Stimulated activated CD4-positive, alpha-beta T cell treated with anti-CD3 and anti-CD28 coated beads, Interleukin-1b, Interleukin-23, amount 100 ng/mL, for 1 hour (primary cell): Measurements from ENCODE around the gene TMEM121.
"Not testable (repeated sequence)": the region's sequence is repeated elsewhere in the genome, so short reads cannot be mapped to it uniquely, and the experiment has no call there.

Experiments used
- DNase-seq, 2 donors: peaks; one replicate each; pipeline ENCODE4 v3.0.0-alpha.2; 2020; ENCODE audit warnings: low read depth in 2 of 2

TMEM121 gene

DNA sequence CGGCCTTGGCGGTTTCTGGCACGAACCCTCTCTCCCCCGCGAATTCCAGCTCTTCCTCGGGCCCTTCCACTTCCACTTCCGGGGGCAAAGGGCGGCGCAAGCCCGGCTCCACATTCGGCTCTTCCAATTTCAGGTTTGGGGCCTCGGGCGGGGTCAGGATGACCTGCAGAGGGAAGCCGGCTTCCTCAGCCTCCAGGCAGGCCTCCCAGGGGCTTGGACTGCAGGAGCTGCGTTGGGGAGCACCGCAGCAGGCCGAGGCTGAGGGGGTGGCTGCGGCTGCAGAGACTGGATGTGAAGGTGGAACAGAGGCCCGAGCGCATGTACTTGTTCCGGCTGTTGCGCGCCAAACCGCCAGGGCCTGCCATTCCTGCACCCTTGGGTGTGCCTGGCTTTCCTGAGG, 20.7 kb downstream of the TMEM121 start:
- not testable (repeated sequence) for DNase-seq

DNA sequence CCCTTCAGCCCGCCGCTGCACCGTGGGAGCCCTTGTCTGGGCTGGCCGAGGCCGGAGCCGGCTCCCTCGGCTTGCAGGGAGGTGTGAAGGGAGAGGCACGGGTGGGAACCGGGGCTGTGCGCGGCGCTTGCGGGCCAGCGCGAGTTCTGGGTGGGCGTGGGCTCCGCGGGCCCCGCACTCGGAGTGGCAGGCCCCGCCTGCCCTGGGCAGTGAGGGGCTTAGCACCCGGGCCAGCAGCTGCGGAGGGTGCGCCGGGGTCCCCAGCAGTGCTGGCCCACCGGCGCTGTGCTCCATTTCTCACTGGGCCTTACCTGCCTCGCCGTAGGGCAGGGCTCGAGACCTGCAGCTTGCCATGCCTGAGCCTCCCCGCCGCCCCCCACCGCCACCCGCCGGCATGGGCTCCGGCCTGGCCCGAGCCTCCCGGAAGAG, 21.4 kb downstream of the TMEM121 start:
- DNase-seq, result no peak

DNA sequence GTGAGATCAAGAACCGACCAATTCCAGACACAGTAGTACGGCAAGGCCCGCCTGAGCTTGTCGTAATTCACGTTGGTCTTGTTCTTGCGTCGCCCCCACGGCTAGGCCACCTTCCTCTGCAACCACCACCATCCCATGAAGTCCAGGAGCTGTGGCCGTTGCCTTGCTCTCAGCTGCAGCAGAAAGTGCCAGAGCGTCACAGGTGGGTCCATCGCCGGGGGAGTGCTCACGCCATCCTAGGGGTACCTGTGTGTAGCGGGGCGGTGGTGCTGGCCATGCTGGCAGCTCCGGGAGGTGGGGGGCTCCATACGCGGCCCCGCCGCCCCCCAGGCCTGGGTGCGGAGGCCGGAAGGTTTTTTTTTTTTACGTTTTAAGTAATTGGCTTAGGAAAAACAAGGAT, 23.1 kb downstream of the TMEM121 start:
- no peak for DNase-seq

DNA sequence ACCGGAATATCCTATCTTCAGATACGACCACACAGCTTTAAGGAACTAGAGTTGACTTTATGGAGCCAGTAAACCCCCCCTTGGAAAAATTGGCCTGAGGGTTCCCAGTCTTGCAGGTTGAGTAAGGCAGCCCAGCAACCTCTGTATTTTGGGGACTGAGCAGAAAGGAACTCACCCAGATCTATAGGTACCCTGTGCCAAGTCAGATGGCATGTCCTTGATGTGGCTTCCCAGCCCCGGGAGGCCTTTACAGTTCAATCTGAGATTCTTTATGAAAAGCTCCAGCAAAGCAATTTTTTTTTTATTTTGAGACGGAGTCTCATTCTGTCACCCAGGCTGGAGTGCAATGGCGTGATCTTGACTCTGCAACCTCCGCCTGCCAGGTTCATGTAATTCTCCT, 27.6 kb downstream of the TMEM121 start:
- DNase-seq, result no peak

DNA sequence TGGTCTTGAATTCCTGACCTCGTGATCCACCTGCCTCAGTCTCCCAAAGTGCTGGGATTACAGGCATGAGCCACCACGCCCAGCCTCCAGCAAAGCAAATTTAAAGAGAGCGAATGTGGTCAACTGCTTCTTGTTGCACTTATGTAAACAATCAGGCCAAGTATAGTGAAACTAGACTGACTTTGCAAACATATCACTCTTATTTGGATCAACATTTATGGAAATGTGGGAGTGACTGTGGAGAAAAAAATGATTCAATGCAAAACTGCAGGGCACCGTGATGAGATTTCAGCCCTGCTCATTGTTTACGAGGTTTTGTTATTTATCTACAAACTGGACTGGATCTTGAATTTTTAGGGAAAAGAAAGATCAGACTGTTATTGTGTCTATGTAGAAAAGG, 28.1 kb downstream of the TMEM121 start:
- DNase-seq, result no peak

DNA sequence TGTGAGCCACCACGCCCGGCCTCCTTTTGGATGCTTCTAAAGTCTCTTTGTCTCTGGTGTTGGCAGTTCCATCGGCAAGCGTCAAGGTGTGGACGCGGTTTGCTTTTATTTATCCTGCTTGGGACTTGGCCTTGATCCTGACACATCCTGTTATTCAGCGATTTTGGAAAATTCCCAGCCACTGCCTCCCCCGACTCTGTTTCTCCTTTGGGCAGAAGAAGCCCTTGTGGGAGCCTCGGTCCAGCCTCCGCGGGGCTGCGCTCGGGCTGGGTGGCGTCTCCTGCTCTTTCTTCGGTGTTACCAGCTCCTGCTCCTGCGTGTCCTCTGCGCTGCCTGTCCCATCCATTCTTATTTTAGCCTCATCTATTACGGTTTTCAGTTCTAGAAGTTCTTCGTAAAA, 31.3 kb downstream of the TMEM121 start:
- not testable (repeated sequence) for DNase-seq

DNA sequence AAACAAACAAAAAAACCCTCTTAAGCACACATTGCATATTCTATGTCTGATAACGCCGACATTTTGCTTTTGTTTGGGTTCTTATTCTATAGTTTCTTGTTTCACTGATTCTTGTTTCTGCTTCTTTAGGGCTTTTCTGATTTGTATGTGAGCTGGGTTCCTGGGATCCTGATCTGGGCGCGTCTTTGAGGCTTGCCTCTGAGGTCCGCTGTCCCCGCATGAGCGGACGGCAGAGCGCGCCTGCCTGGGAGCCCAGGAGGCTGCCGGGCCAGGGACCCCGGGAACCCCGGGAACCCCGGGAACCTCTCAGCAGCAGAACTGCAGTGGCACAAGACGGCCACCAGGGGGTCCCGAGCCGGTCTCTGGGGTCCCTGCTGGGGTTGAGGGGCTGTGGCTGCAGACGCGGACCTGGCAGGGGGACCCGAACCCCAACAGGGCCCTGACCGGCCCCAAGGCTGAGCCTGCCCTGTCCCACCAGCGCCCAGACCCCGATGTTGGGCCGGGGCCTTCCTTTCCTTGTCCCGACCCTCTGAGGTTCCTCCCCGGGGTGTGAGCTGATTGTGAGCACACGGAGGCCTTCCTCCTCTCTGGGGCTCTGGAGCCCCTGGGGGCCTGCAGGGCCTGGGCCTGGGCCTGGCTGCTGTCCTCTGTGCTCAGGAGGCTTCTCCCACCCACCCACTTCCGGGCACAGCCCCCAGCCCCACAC, 32.2 kb downstream of the TMEM121 start:
- not testable (repeated sequence) for DNase-seq

DNA sequence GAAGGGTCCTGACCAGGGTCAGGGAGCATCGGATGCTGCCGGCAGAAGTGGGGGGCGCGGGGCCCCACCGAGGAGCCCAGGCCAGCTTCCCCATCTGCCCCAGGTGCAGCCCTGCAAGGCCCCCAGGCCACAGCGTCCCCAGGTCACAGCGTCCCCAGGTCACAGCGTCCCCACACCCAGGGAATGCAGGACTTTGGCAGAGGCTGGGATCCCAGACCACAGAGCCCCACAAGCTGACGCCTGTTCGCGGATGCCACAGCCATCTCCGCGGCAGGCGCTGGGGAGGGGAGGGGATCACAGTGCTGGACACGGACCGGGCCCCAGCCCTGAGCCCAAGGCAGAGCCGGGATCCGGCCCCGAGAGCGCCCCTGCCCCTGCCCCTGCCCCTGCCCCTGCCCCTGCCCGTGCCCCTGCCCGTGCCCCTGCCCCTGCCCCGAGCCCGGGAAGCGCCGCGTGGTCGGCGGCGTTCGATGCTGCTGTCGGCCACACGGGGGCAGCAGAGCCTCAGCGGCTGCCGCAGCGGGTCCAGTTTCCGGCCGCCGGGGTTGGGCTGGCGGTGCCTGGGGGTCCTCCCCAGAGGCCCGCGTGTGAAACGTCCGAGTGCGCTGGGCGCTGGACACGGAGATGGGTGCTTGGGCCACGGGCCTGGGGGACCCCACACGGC, 33.1 kb downstream of the TMEM121 start:
- DNase-seq, result not testable (repeated sequence)

DNA sequence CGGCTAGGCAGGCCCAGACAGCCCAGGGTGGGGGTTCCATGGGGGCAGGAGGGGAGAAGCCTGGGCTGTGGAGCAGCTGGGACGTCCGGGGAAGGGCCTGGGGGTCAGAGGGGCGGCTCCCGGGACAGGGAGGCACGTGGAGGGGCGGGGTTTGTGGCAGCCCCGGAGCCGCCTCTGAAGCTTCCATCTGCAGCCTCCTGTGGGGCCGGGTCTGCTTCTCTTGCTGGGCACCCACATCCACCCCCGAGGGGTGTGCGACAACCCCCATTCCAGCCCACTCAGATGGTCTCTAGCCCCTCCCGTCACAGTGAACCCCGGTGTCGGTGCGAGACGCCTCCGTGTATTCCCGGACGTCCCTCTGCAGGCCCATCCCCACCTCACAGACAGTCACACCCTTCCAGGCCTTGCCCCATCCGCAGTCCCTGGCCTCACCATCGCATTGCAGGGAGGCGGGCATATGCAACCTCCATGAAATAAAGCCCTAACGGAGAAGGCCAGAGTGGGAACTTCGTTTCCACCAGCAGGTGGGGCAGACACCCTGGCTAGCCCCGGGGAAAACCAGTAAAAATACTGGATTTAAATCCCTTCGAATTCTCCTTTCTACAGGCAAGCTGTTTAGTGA, 33.8 kb downstream of the TMEM121 start:
- DNase-seq, result not testable (repeated sequence)

DNA sequence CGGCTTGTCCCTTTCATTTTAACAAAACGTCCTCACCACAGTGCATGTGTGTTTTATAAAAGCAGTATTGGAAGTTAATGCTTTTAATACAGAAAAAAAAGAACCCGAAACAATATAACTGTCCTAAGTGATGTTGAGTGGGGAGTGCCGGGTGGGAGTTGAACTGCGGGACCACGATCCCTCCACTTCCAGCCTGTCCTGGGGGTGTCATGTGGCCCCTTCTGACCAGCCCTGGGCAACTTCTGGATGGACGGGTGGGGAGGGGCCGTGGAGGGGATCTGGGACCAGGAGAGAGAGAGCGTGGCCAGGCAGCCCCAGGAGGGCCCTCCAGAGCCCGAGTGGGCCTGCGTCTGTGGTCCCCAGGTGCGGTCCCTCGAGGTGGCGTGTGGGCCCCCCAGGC, 35.0 kb downstream of the TMEM121 start:
- not testable (repeated sequence) for DNase-seq

DNA sequence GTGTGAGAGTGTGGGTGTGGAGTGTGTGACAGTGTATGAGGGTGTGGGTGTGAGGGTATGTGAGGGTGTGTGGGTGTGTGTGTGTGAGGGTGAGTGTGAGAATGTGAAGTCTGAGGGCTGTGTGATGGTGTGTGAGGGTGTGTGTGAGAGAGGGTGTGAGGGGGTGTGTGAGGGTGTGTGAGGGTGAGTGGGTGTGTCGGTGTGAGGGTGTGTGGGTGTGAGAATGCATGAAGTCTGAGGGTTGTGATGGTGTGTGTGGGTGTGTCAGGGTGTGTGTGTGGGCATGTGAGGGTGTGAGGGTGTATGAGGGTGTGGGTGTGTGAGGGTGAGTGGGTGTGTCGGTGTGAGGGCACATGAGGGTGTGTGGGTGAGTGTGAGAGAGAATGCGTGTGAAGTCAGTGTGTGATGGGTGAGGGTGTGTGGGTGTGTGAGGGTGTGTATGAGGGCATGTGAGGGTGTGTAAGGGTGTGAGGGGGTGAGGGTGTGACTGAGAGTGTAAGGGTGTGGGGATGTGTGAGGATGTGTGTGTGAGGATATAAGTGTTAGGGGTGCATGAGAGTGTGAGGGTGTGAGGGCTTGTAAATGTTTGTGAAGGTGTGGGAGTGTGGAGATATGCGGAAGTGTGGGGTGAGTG, 36.4 kb downstream of the TMEM121 start:
- DNase-seq, result no peak

DNA sequence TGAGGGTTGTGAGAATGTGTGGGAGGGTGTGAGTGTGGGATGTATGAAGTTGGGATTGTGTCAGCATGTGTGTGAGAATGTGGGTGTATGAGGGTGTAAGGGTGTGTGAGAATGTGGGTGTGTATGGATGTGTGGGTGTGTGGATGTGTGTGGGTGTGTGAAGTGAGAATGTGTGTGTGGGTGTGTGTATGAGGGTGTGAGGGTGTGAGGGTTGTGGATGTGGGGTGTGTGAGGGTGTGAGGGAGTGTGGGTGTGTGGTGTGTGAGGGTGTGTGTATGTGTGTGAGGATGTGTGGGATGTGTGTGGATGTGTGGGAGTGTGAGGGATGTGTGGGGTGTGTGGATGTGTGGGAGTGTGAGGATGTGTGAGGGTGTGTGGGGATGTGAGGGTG, 37.0 kb downstream of the TMEM121 start:
- no peak for DNase-seq

DNA sequence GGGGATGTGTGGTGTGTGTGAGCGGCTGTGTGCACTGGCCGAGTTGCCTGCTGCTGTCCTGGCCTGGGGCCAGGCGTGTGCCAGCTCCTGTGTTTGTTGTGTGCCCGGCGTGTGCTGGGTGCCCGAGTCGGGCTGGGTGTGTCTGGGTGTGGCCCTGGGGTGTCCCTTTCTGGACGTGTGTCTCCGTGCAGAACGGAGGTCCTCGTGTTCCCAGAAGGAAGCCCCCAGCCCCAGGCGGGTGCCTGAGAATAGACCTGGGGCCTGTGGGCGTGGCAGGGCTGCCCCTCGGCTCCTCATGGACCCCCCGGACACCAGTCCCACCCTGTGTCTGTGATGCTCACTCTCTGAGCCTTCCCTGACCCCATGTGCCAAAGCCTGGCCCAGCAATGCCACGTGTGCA, 38.2 kb downstream of the TMEM121 start:
- not testable (repeated sequence) for DNase-seq

DNA sequence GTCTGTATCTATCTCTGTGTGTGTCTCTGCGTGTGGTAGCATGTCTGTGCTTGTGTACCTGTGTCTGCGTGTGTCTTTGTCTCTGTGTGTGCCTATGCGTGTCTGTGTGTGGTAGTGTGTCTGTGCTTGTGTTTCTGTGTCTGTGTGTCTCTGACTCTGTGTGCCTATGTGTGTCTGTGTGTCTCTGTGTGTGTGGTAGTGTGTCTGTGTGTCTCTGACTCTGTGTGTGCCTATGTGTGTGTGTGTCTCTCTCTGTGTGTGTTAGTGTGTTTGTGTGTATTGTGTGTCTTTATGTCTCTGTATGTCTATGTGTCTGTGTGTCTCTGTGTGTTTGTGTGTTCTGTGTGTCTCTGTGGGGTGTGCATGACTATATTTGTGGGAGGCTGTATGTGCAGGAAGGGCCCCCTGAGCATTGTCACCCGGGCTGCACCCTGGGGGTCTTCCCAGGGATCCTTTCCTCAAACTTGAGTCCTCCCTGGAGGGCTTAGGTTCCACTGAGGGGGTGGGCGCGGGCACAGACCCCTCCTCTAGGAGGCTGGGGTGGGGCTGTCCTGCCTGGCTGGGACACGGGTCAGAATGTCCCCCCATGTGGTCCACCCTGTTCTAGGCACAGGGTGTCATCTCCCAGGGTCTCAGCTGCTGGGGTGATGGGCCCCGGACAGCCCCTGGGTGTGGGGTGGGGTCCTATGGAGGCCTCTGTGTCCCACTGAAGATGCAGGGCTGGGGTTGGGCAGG, 39.0 kb downstream of the TMEM121 start:
- not testable (repeated sequence) for DNase-seq

DNA sequence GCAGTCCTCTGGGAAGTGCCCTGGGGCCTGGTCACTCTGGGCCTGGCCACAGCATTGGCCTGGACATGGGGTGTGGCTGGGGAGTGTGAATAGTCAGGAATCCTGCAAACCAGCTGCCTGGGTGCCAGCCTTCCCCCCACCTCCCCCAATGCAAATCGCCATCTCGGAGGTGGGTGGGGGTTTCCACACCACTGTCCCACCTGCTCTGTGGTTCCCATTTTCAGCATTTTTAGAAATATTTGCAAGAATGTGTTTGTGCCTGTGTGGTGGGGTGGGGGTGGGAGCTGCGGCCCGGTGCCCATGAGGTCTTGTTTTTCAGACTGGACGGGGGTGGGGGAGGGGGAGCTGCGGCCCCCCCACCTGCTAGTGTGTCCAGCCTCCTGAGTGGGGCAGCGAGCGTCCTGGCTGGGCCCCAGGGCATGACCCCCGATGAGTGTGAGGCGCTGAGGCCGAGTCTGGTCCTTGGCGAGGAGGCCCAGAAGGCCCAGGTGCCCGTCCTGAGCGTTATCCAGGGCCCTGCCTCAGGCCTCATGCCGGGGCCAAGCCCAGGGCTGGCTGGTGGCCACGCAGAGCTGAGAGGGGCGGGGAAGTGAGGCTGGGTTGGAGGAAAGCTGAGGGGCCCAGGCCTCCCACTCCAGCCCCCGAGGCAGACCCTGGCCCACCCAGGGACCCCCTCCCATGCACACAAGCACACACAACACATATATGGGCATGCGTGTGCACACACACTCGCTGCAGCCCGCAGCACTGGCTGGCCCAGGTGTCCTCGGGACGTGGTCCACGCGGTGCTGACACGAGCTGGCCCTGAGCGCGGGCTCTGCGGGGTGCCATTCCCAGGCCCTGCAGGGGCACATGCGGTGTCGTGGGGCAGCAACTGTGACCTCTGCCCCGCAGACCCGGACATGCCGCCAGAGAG, 40.1 kb downstream of the TMEM121 start:
- not testable (repeated sequence) for DNase-seq

DNA sequence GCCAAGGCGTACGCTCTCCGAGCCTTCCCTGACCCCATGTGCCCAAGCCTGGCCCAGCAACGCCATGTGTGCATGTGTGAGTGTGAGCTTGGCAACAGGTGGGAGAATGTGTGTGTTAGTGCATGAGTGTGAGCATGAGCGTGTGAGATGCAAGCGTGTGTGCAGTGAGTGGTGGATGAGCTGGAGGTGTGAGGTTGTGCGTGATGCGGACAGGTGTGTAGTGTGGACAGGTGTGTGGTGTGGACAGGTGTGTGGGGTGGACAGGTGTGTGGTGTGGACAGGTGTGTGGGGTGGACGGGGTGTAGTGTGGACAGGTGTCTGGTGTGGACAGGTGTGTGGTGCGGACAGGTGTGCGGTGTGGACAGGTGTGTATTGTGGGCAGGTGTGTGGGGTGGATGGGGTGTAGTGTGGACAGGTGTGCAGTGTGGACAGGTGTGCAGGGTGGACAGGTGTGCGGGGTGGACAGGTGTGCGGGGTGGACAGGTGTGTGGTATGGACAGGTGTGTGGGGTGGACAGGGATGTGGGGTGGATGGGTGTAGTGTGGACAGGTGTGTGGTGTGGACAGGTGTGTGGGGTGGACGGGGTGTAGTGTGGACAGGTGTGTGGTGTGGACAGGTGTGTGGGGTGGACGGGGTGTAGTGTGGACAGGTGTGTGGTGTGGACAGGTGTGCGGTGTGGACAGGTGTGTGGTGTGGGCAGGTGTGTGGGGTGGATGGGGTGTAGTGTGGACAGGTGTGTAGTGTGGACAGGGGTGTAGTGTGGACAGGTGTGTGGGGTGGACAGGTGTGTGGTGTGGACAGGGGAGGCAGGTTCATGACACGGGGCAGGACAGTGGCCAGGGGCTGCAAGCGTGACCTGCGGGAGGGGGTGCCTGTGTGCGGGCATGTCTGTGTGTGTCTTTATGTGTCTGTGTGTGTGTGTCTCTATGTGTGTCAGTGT, 41.1 kb downstream of the TMEM121 start:
- DNase-seq, result not testable (repeated sequence)

DNA sequence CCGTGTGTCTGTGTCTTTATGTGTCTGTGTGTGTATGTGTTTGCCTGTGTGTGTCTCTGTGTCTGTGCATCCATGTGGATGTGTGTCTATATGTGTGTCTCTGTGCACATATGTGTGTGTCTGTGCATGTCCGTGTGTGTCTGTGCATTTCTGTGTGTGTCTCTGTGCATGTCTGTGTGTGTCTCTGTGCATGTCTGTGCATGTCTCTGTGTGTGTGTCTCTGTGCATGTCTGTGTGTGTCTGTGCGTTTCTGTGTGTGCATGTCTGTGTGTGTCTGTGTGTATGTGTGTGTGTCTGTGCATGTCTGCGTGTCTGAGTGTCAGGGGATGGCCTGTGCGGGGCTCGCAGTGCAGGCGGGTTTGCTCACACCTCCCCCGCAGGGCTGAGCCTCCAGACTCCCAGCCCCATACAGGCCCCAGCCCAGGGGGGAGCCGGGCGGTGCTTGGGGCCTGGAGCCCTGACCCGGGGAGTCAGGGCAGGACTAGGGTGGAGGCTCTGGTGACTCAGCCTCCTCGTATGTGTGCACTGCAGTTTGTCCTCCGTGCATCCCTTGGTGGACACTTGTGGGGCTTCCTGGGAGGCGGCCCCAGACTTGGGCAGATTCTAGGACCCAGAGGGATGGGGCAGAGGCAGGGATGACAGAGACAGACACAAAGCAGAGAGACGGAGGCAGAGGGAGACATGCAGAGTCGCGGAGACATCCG, 41.9 kb downstream of the TMEM121 start:
- DNase-seq, result not testable (repeated sequence)

DNA sequence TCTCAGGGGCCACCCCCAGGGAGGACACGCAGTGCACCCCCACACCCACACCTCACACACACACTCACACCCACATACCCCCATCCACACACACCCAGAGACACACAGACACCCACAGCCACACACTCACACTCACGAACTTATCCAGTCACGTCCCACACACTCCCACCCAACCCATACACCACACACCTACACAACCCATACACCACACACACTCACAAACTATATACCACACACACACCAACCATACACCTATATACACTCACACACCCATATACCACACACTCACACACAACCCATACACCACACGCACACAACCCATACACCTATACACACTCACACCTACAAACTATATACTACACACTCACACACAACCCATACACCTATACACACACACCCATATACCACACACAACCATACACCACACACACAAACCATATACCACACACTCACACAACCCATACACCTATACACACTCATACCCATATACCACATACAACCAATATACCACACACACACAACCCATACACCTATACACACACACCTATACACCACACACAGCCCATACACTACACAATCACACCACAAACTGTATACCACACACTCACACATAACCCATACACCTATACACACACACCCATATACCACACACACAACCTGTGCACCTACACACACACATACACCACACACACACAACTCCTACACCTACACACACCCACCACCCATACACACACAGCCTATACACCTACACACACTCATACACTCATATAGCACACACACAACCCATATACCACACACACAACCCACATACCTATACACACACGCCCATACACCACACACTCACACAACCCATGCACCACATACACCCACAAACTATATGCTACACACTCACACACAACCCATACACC, 42.7 kb downstream of the TMEM121 start:
- DNase-seq, result no peak
